Colon (tissue), 2 donors: ENCODE results near the gene COX7A1.
"Not testable (repeated sequence)": the region's sequence is repeated elsewhere in the genome, so short reads cannot be mapped to it uniquely, and the experiment has no call there.

Experiments
- FAIRE-seq: peaks from 2 replicates; lab custom pipeline; 2012; peaks lifted over from hg19 to GRCh38; lab: Jason Lieb, UNC
- donor health status: control.
- donor health status: control.

The COX7A1 gene

DNA sequence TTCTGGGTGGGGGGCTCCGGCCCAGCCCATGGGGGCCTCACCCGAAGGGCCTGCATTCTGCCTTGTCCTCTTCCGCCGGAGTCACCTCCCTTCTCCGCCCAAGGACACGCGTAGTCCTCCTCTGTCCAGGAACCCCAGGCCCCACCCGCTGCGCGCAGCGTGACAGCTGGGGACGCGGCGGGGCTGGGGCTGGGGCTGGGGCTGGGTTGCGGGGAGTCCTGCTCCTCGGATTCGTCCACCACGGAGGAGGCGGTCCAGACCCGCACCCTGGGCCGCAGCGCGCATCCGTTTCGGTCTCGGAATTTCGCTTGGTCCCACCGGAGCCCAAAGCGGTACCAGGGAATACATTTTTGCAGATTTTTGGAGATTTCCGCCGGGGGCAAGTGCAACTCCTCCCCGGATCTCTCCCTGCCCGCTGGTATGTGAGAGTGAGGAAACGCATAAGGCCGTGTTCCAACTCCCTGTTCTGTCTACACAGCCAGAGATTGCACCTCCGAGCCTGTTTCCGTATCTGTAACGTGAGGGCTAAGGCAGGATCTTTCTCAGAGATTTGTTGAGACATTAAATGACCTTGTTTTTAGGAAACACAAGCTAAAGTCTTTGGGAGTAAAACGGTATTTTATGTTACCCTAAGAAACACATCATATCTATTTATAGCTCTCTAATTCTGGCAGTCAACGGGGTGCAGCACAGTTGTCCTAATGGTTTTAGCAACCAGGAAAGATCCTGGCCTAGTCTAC lies at the start of gene COX7A1:
TSS of gene COX7A1 (minus strand) at position 96 of the 740 bp plus-strand sequence. CDS start at position 56, 40 bp downstream.
- FAIRE-seq, result no peak

DNA sequence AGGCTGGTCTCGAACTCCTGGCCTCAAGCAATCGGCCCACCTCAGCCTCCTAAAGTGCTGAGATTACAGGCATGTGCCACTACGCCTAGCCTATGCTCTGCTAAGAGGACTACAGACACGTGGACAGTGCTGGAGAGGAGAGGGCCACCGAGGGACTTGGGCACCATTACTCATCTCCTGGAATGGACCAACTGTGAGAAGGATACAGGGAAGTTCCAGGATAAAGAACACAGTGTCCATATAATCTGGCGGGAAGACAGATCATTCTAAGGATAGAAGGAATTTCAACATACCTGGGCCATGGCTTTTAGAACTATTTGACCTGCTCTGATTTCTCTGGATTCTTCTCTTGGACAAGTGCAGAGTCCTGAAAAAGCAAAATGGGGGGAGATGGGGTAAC lies 49.4 kb upstream of the COX7A1 start:
- no peak for FAIRE-seq

DNA sequence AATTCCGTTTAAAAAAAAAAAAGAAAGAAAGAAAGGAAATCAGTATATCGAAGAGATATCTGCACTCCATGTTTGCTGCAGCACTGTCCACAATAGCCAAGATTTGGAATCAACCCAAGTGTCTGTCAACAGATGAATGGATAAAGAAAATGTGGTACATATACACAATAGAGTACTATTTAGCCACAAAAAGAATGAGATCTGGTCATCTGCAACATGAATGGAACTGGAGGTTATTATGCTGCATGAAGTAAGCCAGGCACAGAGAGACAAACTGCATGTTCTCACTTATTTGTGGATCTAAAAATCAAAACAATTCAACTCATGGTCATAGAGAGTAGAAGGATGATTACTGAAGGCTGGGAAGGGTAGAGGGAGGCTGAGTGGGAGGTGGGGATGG lies 45.9 kb upstream of the COX7A1 start:
- no peak for FAIRE-seq

DNA sequence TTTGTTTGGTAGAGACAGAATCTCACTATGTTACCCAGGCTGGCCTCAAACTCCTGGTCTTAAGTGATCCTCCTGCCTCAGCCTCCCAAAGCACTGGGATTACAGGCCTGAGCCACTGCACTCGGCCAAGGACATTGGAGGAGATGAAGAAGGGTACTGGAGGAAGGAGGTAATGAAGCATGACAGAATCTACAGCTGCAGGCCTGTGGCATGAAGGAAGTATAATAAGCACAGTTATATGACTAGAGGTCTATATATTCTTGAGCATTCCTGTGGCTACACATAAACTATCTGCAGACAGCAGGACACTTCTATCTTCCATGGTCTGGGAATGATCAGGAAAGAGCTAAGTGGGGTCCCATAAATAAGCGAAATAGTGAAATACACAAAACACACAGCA lies 44.0 kb upstream of the COX7A1 start:
- no peak for FAIRE-seq

DNA sequence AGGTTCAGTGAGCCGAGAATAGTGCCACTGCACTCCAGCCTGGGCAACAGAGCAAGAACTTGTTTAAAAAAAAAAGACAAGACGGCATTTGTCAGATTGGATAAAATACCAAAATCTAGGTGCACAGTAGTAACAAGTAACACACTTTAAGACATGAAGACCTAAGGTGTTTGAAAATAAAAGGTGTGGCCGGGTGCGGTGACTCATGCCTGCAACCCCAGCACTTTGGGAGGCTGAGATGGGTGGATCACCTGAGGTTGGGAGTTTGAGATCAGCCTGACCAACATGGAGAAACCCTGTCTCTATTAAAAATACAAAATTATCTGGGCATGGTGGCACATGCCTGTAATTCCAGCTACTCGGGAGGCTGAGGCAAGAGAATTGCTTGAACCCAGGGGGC lies 34.5 kb upstream of the COX7A1 start:
- FAIRE-seq, result not testable (repeated sequence)

DNA sequence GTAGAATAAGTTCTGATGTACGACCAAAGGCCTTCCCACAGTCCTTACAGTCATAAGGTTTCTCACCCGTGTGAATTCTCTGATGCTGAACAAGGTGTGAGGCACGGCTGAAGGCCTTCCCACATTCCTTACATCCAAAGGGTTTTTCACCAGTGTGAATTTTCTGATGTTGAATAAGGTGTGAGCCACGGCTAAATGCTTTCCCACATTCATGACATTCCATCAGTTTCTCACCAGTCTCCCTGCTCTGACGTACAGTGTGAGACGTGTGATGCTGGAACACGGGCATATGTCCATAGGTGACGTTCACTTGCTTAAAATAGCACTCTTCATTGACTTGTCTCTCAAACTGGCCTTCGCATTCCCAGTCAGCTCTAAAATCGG lies 31.0 kb upstream of the COX7A1 start:
- FAIRE-seq, result no peak

DNA sequence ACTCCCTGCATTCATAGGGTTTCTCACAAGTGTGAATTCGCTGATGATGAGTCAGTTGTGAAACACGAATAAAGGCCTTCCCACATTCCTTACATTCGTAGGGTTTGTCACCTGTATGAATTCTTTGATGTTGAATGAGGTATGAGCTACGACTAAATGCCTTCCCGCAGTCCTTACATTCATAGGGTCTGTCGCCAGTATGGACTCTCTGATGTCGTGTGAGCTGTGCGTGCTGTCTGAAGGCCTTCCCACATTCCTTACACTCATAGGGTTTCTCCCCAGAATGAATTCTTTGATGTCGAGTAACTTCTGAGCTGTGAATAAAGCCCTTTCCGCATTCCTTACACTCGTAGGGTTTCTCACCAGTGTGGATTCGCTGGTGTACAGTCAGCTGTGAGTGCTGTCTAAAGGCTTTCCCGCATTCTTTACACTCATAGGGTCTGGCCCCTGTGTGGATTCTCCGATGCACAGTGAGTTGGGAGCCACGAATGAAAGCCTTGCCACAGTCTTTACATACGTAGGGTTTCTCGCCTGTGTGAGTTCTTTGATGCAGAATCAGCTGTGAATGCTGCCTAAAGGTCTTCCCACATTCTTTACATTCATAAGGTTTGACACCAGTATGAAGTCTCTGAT lies 30.5 kb upstream of the COX7A1 start:
- no peak for FAIRE-seq

DNA sequence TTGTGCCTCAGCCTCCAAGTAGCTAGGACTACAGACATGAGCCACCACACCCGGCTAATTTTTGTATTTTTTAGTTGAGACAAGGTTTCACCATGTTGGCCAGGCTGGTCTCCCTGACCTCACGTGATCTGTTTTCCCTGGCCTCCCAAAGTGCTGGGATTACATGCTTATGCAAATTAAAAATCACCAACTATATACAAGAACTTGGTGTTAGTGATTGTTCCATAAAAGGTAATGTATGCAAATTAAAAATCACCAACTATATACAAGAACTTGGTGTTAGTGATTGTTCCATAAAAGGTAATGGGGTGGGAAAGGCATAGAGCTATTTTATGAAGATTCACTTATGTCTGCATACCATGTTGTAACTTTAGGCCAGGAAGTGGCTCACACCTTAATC lies 26.8 kb upstream of the COX7A1 start:
- not testable (repeated sequence) for FAIRE-seq

DNA sequence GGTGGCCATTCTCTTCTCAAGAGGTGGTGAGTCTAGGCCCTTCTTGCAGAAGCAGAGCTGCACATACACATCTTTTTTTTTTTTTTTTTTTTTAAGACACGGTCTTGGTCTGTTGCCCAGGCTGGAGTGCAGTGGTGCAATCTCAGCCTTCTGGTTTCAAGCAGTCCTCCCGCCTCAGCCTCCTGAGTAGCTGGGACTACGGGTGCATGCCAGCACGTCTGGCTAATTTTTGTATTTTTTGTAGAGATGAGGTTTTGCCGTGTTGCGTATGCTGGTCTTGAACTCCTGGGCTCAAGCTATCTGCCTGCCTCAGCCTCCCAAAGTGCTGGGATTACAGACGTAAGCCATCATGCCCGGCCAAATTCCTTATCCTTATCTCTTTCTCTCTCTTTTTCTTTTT lies 21.6 kb upstream of the COX7A1 start:
- FAIRE-seq, result not testable (repeated sequence)

DNA sequence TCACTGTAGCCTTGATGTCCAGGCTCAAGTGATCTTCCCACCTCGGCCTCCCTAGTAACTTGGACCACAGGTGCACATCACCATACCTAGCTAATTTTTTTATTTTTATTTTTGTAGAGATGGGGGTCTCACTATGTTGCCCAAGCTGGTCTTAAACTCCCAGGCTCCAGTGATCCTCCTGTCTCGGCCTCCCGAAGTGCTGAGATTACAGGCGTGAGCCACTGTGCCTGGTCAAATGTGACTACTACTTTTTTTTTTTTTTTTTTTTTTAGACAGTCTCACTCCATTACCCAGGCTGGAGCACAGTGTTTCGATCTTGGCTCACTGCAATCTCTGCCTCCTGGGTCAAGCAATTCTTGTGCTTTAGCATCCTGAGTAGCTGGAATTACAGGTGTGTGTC lies 20.6 kb upstream of the COX7A1 start:
- FAIRE-seq, result no peak

DNA sequence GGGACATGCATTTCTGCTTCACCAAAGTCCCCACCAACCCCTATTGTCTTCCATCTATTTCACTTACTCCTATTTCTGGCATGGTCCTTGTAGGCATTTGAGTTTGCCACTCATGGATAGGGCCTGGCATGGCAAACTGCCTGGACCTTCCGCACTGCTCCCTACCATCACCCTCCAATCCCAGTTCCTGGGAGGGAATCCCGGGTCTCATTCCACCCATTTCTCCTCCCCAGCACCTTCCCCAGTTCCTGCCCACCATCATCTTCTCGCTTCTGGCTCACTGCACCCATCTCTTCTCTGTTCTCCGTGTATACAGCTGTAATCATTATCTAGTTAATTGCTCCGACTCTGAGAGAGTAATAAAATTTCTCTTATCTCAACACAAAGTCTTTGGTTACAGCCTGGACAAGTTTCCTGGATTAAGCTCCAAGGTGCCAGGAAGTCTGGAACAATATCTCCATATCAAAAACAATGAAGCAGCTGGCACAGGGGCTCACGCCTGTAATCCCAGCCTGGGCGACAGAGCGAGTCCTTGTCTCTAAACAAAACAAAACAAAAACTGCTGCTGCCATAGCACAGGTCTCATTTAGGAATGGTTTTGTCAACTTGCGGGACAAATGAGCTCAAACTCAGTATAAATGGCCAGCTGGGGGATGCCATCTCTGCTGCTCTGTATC lies 17.0 kb upstream of the COX7A1 start:
- FAIRE-seq, result peak; percentile 43

DNA sequence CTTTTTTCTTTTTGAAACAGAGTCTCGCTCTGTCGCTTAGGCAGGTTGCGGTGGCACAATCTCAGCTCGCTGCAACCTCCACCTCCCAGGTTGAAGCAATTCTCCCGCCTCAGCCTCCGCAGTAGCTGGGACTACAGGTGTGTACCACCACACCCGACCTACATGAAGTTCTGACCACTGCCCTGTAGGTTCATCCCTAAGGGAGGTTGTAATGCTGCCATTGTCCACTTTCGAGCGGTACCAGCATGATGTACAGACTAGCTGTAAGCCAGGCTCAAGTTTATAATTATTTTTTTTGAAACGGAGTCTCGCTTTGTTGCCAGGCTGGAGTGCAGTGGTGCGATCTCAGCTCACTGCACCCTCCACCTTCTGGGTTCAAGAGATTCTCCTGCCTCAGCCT lies 11.6 kb upstream of the COX7A1 start:
- no peak for FAIRE-seq

DNA sequence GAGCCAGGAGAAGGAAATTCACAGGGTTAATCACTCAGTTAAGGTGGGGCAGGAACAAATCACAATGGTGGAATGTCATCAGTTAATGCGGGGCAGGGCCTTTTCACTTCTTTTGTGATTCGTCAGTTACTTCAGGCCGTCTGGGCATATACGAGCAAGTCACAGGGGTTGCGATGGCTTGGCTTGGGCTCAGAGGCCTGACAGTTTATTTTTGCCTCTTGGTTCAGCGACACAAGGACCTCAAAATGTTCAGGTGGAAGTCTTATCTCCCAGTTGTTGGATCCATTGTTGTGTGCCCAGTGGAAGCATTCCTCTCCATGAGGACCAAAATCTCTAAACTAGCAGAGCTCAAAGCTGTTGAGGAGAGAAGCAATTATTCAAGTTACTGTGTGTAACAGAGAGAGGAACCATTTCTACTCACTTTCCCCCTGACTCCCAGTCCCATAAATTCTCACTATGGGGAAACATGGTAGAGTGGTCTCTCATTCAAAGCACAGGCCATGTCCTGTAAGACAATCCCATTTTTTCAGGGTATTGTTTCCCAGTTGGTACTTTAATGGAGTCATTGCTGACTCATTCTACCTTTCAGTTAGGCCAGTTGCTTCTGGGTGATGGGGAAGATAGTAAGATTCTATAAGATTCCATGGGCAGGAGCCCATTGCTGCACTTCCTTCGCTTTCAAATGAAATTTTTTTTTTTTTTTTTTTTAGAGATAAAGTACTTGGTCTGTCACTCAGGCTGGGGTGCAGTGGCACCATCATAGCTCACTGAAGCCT lies 8.8 kb upstream of the COX7A1 start:
- FAIRE-seq, result no peak

DNA sequence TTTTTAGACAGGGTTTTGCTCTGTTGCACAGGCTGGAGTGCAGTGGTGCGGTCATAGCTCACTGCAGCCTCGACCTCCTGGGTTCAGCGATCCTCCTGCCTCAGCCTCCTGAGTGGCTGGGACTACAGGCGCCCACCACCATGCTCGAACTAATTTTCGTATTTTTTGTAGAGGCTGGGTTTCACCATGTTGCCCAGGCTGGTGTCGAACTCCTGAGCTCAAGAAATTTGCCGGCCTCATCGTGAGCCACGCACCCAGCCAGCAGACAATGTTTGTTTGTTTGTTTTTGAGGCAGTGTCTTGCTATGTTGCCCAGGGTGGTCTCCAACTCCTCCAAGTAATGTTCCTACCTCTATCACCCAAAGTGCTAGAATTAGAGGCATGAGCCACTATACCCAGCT lies 879 bp upstream of the COX7A1 start:
- FAIRE-seq, result no peak

DNA sequence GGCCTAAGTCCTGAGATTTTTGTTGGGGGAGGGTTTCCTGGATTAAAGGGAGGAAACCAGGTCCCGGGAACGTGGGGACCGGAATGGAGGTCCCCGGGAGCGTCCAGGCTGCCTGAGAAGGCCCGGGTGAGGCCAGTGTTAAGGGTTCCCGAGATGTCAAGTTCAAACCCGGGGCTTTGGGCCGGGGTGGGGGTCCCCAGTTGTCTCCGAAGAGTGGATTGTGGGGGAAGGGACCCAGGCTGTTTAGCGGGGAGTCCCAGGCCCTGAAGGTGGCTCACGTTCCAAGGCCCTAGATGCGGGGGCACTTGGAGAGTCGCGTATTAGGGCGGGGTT lies 262 bp downstream of the COX7A1 start:
- FAIRE-seq, result no peak

DNA sequence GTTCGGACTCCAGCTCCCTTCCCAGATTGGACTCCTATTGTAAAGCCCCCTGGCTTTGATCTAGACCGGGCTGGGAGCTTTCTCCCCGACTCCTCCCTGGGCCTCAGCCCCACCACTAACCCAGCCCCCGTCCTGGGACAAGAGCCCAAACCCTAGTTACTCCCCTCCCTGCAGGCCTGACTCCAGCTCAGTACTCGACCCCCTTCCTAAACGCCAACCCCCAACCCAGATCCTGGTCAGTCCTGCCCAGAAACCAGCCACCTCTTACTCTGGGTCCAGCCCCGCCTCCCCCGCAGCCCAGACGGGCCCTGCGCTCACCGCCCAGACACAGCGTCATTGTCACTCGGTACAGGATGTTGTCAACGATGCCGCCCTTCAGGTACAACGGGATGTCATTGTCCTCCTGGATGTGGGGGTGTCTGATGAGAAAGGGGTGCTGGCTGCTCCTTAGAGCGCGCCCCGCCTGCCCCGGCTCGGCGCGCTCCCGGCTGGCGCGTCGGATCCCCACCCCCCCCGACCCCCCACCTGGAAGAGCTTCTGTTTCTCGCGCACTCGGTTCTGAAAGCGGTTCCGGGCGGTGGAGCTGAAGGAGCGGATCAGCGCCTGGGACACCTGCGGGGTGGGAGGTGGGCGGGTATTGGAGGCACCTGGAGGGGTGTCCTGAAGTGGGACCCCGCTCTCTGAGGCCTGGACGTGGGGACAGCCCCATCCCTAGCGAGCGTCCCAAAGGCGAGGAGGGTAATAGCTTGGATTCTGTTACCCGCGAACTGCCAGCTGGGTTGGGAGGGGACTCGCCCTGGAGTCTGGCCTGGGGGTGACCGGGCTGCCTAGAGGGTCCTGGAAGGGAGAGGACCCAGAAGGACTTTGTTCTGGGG lies 866 bp downstream of the COX7A1 start:
- no peak for FAIRE-seq

DNA sequence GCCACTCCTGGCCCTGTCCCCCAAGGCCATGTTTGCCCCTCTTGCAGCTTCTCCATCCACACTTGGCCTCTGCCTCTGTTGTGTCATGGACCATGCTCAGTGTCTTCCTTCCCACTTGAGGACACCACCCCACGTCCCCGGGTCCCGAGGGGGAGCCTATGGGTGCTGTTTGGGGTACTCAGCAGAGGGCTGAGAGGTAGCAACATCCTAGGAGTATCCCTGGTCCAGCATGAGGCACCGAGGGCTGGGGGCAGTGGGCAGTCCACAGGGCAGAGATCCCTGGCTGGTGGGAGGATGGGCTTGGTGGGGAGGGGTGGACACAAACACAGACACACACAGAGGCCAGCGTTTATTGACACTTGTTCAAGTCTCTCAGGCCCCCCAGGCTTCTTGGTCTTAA lies 1.7 kb downstream of the COX7A1 start:
- FAIRE-seq, result no peak

DNA sequence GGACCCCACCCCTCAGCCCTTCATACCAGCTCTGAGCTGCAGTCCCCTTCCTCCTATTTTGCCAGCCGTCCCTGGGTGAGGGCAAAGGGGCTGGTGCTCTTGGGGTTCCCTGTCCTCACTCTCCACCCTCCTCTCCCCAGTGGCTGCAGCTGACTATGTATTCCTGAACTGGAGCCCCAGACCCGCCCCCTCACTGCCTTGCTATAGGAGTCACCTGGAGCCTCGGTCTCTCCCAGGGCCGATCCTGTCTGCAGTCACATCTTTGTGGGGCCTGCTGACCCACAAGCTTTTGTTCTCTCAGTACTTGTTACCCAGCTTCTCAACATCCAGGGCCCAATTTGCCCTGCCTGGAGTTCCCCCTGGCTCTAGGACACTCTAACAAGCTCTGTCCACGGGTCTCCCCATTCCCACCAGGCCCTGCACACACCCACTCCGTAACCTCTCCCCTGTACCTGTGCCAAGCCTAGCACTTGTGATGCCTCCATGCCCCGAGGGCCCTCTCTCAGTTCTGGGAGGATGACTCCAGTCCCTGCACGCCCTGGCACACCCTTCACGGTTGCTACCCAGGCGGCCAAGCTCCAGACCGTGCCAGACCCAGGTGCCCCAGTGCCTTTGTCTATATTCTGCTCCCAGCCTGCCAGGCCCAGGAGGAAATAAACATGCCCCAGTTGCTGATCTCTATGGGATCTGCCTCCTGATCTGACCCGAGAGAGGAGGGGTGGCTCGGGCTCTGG lies 2.4 kb downstream of the COX7A1 start:
- no peak for FAIRE-seq

DNA sequence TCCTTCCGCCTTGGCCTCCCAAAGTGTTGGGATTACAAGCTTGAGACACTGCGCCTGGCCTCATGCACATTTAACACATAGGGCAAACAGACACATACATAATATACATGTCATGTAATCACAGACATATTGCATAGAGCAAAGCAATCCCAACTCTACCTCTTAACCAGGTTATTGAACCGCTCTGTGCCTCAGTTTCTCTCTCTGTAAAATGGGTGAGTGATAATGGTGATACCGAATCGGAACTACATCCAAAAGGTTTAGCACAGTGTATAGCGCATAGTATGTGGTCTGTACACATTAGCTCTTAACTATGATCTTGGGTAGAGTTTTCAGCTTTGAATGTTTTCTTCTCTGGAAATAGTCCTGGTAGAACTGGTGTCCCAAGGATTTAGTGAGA lies 7.6 kb downstream of the COX7A1 start:
- FAIRE-seq, result no peak

DNA sequence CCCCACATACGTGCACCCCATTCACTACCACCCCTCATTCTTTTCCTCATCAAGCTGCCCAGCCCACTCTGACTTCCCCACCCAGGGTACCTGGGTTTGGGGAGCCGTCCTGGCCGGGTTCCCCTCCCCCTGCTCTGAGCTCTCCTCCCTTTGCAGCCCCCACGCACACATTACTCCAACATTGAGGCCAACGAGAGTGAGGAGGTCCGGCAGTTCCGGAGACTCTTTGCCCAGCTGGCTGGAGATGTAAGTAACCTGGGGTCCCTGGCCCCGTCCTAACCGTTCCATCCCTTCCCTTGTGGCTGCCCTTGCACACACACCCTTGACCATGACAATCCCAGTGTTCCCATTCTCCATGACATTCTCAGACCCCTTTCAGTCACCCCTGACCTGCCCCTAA lies 9.8 kb downstream of the COX7A1 start:
- FAIRE-seq, result no peak

DNA sequence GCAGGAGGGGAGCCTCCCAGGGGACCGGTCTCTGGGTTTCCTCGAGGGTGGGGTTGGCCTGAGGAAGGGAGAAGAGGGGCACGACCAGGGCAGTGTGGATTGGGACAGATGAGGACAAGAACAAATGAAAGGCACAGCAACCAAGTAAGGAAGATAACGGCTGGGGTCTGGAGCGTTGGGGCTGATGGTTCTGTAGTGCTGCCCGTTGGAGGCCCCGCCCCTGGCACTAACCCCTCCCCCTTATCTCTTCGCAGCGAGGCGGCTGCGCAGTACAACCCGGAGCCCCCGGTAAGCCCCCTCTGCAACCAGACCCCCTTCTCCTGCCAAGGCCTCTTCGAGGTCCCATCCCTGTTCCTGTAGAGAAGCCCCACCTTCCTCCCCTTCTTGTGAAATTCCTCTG lies 10.2 kb downstream of the COX7A1 start:
- FAIRE-seq, result no peak
